Calu3 (cell line): ENCODE data around the gene IL1A. TPM values are rescaled to one million over a fixed set of nuclear protein-coding genes. Genes with fewer than 3 reads are reported as not detected.
A peak's percentile ranks its signal among the peaks of the same experiment; 100 is the strongest.

Experiments
- BruUV-seq: library from RNA; stranded (reverse); fragments of 400-500 nt; replicated peaks from 2 replicates; lab custom pipeline; 2021; lab: Mats Ljungman, UMichigan
- CTCF ChIA-PET: fragments of 300-600 bp; sonication (Branson Sonifier 250); formaldehyde crosslinking; loops from one replicate; lab custom pipeline; 2022; ENCODE audit warnings: antibody characterized with exemption; lab: Charles Lee
- DNase-seq: peaks from one replicate; pipeline ENCODE4 v3.0.0; 2022
- H3K27ac Mint-ChIP-seq: one replicate; pipeline ENCODE4 v1.8.0; 2022; ENCODE audit warnings: mixed read lengths; ENCODE audit not compliant: unreplicated experiment
- H3K27me3 Mint-ChIP-seq: one replicate; pipeline ENCODE4 v1.8.0; 2022; ENCODE audit warnings: mixed read lengths; ENCODE audit not compliant: unreplicated experiment
- H3K36me3 Mint-ChIP-seq: one replicate; pipeline ENCODE4 v1.8.0; 2022; ENCODE audit warnings: mild to moderate bottlenecking, moderate library complexity, mixed read lengths; ENCODE audit not compliant: insufficient read depth, unreplicated experiment
- H3K4me1 Mint-ChIP-seq: one replicate; pipeline ENCODE4 v1.8.0; 2022; ENCODE audit warnings: mild to moderate bottlenecking, low read depth, mixed read lengths; ENCODE audit not compliant: unreplicated experiment
- H3K4me3 Mint-ChIP-seq: one replicate; pipeline ENCODE4 v1.8.0; 2022; ENCODE audit warnings: mild to moderate bottlenecking, low read depth, moderate library complexity, mixed read lengths; ENCODE audit not compliant: unreplicated experiment
- H3K9me3 Mint-ChIP-seq: one replicate; pipeline ENCODE4 v1.8.0; 2022; ENCODE audit warnings: low read depth, mixed read lengths; ENCODE audit not compliant: unreplicated experiment
- intact Hi-C: fragments of 100-400 bp; cut with micrococcal nuclease; formaldehyde crosslinking; loops from one replicate; pipeline ENCODE4 v1.10.0; 2022; ENCODE audit not compliant: unreplicated experiment
- total RNA-seq: library from RNA; stranded (reverse); gene quantifications from 2 replicates; pipeline ENCODE4 v1.2.3, GENCODE V29; 2022
- TF ChIP-seq, protein P1 (sequence below): fragments of 200-600 bp; IDR thresholded peaks from one replicate; pipeline ENCODE4 v1.8.0; 2022; ENCODE audit warnings: antibody characterized with exemption; ENCODE audit not compliant: unreplicated experiment

IL1A gene
- total RNA-seq, 1 experiment from 2014 or later = 14.4 TPM

DNA sequence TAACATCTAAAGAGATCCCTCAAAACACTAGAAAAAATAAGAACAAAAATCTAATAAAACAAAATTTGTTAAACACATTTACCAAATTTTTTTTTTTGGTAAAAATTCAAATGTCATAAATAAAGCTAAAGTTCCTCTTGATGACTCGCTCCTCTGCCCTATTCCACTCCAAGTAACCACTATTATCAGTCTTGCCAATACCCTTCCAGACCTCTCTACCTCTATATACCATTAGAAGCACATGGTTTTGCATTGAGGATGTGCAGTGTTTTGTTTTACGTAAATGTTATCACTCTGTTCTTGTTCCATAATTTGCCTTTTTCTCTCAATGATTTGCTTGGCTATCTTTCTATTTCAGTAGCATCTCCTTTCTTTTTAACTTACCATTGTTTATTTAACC lies 41.4 kb upstream of the IL1A start:
- H3K36me3 Mint-ChIP-seq = peaks cover 26% of the 10 kb centered on the region

GRCh38 chr2:112824694-112825085 lies 40.4 kb upstream of the IL1A start:
- H3K4me3 Mint-ChIP-seq = peak overlapping the region; percentile 17
- DNase-seq = no peak
- H3K36me3 Mint-ChIP-seq = peaks cover 21% of the 10 kb centered on the region
- BruUV-seq = no TSS peak
- CTCF ChIA-PET = no interaction called here
- H3K27me3 Mint-ChIP-seq = no peaks in the 10 kb centered on the region
- H3K4me1 Mint-ChIP-seq = peaks cover 61% of the 10 kb centered on the region
- H3K27ac Mint-ChIP-seq = peak overlapping the region; percentile 85
- H3K9me3 Mint-ChIP-seq = peaks cover 5% of the 10 kb centered on the region
- TF ChIP-seq, protein P1, sequence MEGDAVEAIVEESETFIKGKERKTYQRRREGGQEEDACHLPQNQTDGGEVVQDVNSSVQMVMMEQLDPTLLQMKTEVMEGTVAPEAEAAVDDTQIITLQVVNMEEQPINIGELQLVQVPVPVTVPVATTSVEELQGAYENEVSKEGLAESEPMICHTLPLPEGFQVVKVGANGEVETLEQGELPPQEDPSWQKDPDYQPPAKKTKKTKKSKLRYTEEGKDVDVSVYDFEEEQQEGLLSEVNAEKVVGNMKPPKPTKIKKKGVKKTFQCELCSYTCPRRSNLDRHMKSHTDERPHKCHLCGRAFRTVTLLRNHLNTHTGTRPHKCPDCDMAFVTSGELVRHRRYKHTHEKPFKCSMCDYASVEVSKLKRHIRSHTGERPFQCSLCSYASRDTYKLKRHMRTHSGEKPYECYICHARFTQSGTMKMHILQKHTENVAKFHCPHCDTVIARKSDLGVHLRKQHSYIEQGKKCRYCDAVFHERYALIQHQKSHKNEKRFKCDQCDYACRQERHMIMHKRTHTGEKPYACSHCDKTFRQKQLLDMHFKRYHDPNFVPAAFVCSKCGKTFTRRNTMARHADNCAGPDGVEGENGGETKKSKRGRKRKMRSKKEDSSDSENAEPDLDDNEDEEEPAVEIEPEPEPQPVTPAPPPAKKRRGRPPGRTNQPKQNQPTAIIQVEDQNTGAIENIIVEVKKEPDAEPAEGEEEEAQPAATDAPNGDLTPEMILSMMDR = no peak
- intact Hi-C loops = no loop called here

More for the DNA sequence above, 41.4 kb upstream of the IL1A start:
- TF ChIP-seq, protein P1 = no peak
- no TSS peak for BruUV-seq
- Mint-ChIP-seq H3K4me3 (no peak overlapping the region), H3K27me3 (no peaks in the 10 kb centered on the region), H3K9me3 (peaks cover 5% of the 10 kb centered on the region), H3K4me1 (peaks cover 51% of the 10 kb centered on the region), H3K27ac (no peak overlapping the region)
- CTCF ChIA-PET = no interaction called here
- DNase-seq = no peak
- intact Hi-C loops = no loop called here

DNA sequence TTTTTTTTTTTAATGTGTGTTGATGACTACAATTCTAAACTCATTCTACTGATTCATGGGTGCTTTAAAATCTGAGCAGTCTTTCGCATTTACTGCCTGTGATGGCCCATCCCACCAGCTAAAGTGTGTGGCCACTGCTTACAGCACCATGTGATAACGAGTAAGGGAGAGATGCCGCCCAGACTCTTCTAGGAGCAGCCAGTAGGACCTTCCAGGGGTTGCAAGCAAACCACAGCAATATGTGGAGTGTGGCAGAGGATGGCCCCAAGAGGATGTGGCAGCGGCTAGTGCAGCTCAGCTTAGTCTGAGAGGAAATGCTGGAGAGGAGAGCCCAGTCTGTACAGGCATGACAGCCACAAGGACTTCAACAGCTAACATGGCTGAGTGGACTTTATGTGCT lies 37.4 kb upstream of the IL1A start:
- no peak overlapping the region for H3K27ac Mint-ChIP-seq
- no peak overlapping the region for H3K4me3 Mint-ChIP-seq
- DNase-seq = no peak
- H3K36me3 Mint-ChIP-seq = peaks cover 21% of the 10 kb centered on the region
- H3K4me1 Mint-ChIP-seq = peaks cover 86% of the 10 kb centered on the region
- TF ChIP-seq, protein P1 = no peak
- no peaks in the 10 kb centered on the region for H3K27me3 Mint-ChIP-seq
- intact Hi-C loops = no loop called here
- CTCF ChIA-PET = no interaction called here
- BruUV-seq = no TSS peak
- H3K9me3 Mint-ChIP-seq = peaks cover 2% of the 10 kb centered on the region

GRCh38 chr2:112821142-112821541 lies 36.8 kb upstream of the IL1A start:
- Mint-ChIP-seq H3K27me3 (no peaks in the 10 kb centered on the region), H3K9me3 (peaks cover 2% of the 10 kb centered on the region), H3K4me3 (no peak overlapping the region), H3K36me3 (peaks cover 21% of the 10 kb centered on the region), H3K4me1 (peaks cover 88% of the 10 kb centered on the region), H3K27ac (no peak overlapping the region)
- BruUV-seq = no TSS peak
- intact Hi-C loops = no loop called here
- TF ChIP-seq, protein P1 = no peak
- CTCF ChIA-PET = no interaction called here
- DNase-seq = no peak
